Lower lobe of right lung (tissue), 2 donors: Measurements from ENCODE around the gene RGS17. TPM values are rescaled to one million over a fixed set of nuclear protein-coding genes. Genes with fewer than 3 reads are reported as not detected.
"Not testable (repeated sequence)": the region's sequence is repeated elsewhere in the genome, so short reads cannot be mapped to it uniquely, and the experiment has no call there.

Experiments
- ATAC-seq, 2 donors: fragments of 200-7000 bp; cut with Tn5 transposase; one replicate each; pipeline ENCODE4 v1.9.1; 2020 to 2022; ENCODE audit warnings: mild to moderate bottlenecking in 2 of 2, moderate library complexity in 2 of 2
- DNase-seq: peaks from one replicate; pipeline ENCODE4 v3.0.0-alpha.2; 2020
- H3K27ac ChIP-seq: fragments of 200-600 bp; one replicate; pipeline ENCODE4 v1.8.0; 2022
- H3K27me3 ChIP-seq: fragments of 200-600 bp; one replicate; pipeline ENCODE4 v1.8.0; 2022; ENCODE audit warnings: low read depth
- H3K36me3 ChIP-seq: fragments of 200-600 bp; one replicate; pipeline ENCODE4 v1.8.0; 2022; ENCODE audit warnings: mild to moderate bottlenecking
- H3K4me1 ChIP-seq: fragments of 200-600 bp; one replicate; pipeline ENCODE4 v1.8.0; 2022
- H3K4me3 ChIP-seq: fragments of 200-600 bp; one replicate; pipeline ENCODE4 v1.8.0; 2022; ENCODE audit warnings: mild to moderate bottlenecking
- H3K9me3 ChIP-seq: fragments of 200-600 bp; one replicate; pipeline ENCODE4 v1.8.0; 2022
- CTCF ChIP-seq: fragments of 200-600 bp; IDR thresholded peaks from one replicate; pipeline ENCODE4 v1.8.0; 2022; ENCODE audit warnings: antibody characterized with exemption, mild to moderate bottlenecking
- intact Hi-C: fragments of 100-400 bp; cut with DNase I; formaldehyde crosslinking; loops from one replicate; pipeline ENCODE4 v1.11.0; 2022
- total RNA-seq: library from RNA; stranded (reverse); fragmentation: NEBNext Ultra II Directional; extraction: Animal tissue kit (Norgen Biotek cat#: 25700); gene quantifications from one replicate; pipeline ENCODE4 v1.2.1, GENCODE V29; 2021
- donor health status: DM: no; HTN: yes; CAD: no; lungs with severe emphysema.

Gene RGS17
- total RNA-seq, 1 donor from 2014 or later: 0.59 TPM

GRCh38 chr6:153013438-153013837 is 117.6 kb downstream of the RGS17 start:
- intact Hi-C loops: no loop called here
- no peak for TF ChIP-seq CTCF
- DNase-seq (no peak), ATAC-seq (no peak)
- Histone ChIP-seq H3K9me3 (no peaks in the 10 kb centered on the region), H3K27ac (no peak overlapping the region), H3K27me3 (no peaks in the 10 kb centered on the region), H3K4me3 (no peak overlapping the region), H3K4me1 (no peaks in the 10 kb centered on the region), H3K36me3 (no peaks in the 10 kb centered on the region)

- Histone ChIP-seq H3K36me3 (no peaks in the 10 kb centered on the region), H3K27ac (no peak overlapping the region), H3K27me3 (no peaks in the 10 kb centered on the region), H3K9me3 (no peaks in the 10 kb centered on the region), H3K4me1 (no peaks in the 10 kb centered on the region), H3K4me3 (no peak overlapping the region)
- DNase-seq (no peak), ATAC-seq (no peak)
- intact Hi-C loops: no loop called here
- TF ChIP-seq CTCF: no peak
These were observed 118.2 kb downstream of the RGS17 start for GRCh38 chr6:153012856-153013255.

GRCh38 chr6:153003366-153003690 is 127.8 kb downstream of the RGS17 start:
- H3K27ac ChIP-seq: peak overlapping the region; percentile 88
- peak overlapping the region; percentile 74 for H3K4me3 ChIP-seq
- no peak for TF ChIP-seq CTCF
- peak in 1 of 2 donors; percentile 41 for ATAC-seq
- no peaks in the 10 kb centered on the region for H3K27me3 ChIP-seq
- intact Hi-C loops: no loop called here
- no peaks in the 10 kb centered on the region for H3K9me3 ChIP-seq
- no peak for DNase-seq
- H3K36me3 ChIP-seq: peaks cover 6% of the 10 kb centered on the region
- peaks cover 38% of the 10 kb centered on the region for H3K4me1 ChIP-seq

GRCh38 chr6:153002613-153003365 is 128.3 kb downstream of the RGS17 start, which contains the start of gene MTRF1L:
TSS of gene MTRF1L (minus strand) at chr6:153002709. CDS start at chr6:153002685, 24 bp downstream.
- Histone ChIP-seq H3K36me3 (peaks cover 10% of the 10 kb centered on the region), H3K27ac (peak within 1 kb of the TSS; percentile 88), H3K9me3 (no peaks in the 10 kb centered on the region), H3K27me3 (no peaks in the 10 kb centered on the region), H3K4me1 (peaks cover 38% of the 10 kb centered on the region), H3K4me3 (peak within 1 kb of the TSS; percentile 74)
- intact Hi-C loops: no loop called here
- peak; percentile 99 for ATAC-seq
- peak; percentile 97 for DNase-seq
- no peak for TF ChIP-seq CTCF

- Histone ChIP-seq H3K36me3 (peaks cover 18% of the 10 kb centered on the region), H3K9me3 (no peaks in the 10 kb centered on the region), H3K4me1 (peaks cover 38% of the 10 kb centered on the region), H3K27ac (peak overlapping the region; percentile 88), H3K4me3 (peak overlapping the region; percentile 74), H3K27me3 (no peaks in the 10 kb centered on the region)
- intact Hi-C loops: no loop called here
- TF ChIP-seq CTCF: no peak
- DNase-seq (no peak), ATAC-seq (peak; percentile 35 to 60)
These were observed 129.1 kb downstream of the RGS17 start for GRCh38 chr6:153001767-153002612.

- ATAC-seq, H3K27ac ChIP-seq, H3K9me3 ChIP-seq, DNase-seq, H3K27me3 ChIP-seq, intact Hi-C loops: not testable (repeated sequence)
- peak overlapping the region; percentile 74 for H3K4me3 ChIP-seq
- peaks cover 38% of the 10 kb centered on the region for H3K4me1 ChIP-seq
- H3K36me3 ChIP-seq: peaks cover 27% of the 10 kb centered on the region
These were observed 130.3 kb downstream of the RGS17 start for GRCh38 chr6:153000790-153001189.
